HG03521 (cell line): ENCODE measurements around the gene BICC1.

Source experiments
- ATAC-seq: cut with Tn5 transposase; IDR thresholded peaks from one replicate; pipeline ENCODE4 v1.9.1; 2021; ENCODE audit warnings: mild to moderate bottlenecking, moderate library complexity; ENCODE audit not compliant: unreplicated experiment

The BICC1 gene

GRCh38 chr10:58560068-58560467, 47.4 kb downstream of the BICC1 start:
- ATAC-seq: no peak

DNA sequence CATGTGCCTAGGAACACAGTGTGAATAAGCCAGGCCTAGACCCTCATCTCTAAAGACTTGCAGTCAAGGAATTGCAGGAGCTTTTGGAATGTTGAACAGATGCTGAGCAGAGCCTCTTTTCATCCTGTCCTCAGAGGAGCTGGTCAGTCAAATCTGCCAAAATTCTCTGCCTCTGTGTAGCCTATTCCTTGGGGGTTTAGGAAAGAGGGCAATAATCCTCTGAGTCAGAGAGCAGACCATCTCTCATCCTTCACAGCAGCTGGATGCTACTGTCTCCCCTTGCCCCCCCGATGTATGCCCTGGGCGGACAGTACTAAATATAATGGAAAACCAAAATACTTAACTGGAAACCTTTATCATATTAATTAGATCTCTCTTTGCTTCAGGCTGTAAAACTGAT, 52.6 kb downstream of the BICC1 start:
- ATAC-seq: no peak

DNA sequence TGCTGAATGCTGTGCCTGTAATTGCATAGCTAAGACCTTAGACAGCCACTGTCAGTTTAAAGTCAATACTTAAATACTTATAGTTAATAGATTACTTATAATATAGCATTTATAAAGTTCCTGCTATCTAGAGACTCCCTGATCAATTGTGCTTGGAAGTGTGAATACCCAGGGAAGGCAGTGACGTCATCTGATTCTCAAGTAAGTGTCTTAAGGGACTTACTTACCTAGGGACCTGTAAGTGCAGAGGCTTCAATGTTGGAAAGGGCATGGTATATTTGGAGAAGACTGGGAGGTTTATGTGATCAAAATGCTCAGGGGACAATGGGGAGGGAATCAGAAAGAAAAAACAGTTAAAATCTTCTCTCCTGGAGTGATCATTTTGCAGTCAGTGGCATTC, 55.0 kb downstream of the BICC1 start:
- ATAC-seq: no peak

DNA sequence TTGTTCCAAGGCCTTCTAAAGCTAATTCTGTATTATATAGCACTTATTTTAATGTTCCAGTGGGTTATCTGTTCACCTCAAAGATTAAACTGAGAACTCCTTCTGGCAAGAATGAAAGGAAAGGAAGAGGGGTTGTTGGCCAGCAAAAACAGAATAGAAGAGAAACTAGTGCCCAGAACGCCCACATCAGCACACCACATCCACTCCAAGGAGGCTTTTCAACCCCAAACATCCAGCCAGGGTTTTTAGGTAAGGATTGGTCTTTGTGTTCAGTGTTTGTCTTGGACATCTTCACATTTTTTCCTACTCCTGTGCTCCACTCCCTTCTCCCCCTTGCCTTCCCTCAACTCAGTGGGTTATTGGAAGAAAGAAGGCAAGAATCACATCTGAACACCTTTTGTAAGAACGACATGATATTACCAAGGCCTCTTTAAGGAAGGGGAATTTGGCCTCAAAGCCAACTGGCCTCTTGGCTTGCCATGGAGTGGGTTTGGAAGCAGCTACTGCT, 55.8 kb downstream of the BICC1 start:
- ATAC-seq: no peak

- ATAC-seq: no peak
These were observed 57.6 kb downstream of the BICC1 start for GRCh38 chr10:58570307-58570723.

DNA sequence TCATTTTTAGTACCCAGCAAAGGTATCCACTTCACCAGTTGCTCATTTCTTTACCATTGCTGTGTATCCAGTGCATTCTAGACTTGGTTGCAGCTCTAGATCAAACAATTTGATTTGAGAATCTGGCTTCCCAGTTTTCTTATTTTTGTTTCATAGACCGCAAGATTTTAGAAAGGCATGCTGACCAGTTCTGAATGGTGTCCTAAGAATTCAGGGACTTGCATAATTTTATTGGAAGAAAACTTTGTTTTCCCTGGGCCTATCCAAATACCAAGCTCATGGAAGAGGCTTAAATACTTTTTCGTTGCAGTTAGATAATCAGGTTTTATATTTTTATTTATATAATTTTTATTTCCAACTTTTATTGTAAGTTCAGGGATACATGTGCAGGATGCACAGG, 58.3 kb downstream of the BICC1 start:
- no peak for ATAC-seq

- ATAC-seq: no peak
These were observed 60.5 kb downstream of the BICC1 start for GRCh38 chr10:58573144-58573543.

DNA sequence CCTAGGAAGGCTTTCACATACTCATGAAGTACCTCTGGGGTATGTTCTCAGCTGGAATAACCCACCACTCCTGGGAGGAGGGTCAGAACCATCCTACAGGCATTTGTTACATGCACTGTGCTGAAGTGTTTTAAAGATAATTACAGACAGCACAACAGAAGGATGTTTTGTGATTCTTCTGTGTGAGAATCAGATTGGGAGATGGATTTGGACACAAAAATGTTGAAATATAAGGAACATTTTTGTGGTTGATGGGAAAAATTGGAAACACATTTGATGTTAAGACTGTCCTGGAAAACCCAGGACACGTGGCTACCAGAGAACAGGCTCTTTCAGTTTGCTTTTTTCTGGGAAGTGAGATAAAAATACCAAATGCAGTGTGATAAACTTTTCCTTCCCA, 61.4 kb downstream of the BICC1 start:
- ATAC-seq: no peak

- ATAC-seq: no peak
These were observed 62.8 kb downstream of the BICC1 start for GRCh38 chr10:58575491-58575890.

- ATAC-seq: no peak
These were observed 64.2 kb downstream of the BICC1 start for GRCh38 chr10:58576751-58577436.

- ATAC-seq: no peak
These were observed 64.7 kb downstream of the BICC1 start for GRCh38 chr10:58577437-58577777.

DNA sequence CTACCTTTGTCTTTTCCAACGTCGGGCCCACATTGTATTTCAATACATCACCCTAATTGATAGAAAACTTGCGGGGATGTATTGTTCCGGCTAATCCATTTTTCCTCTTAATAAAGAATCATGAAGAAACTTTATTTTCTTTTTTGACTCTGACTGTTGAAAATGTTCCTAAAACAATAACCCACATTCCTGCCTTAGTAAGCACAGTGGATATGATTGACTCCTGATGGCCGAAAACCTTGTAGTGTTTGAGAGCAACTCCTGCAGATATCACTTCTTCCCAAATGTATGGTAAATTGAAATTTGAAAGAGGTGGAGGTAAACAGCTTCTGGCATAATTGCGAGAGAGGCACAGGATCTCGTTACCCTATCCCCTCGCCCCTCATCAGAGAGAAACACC, 65.7 kb downstream of the BICC1 start:
- ATAC-seq: no peak

GRCh38 chr10:58579011-58579655, 66.5 kb downstream of the BICC1 start:
- no peak for ATAC-seq

DNA sequence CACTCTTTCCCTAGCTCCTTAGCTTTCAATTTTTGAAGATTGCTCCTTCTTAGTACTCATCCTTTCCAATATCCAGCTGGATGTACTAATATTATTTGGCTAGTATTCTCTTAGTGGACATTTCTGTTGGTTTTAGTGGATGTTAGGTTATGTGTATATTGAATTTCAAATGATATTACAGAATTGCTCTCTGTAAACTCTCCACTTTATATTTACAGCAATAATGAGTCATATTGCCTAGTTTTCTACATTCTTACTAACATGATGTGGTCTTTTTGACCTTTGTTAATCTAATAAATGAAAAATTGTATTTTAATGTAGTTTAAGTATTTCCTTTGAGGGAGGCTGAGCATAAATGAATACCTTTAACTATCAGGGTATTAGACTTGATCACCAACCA, 69.4 kb downstream of the BICC1 start:
- ATAC-seq: no peak

- no peak for ATAC-seq
These were observed 72.8 kb downstream of the BICC1 start for GRCh38 chr10:58585435-58585834.

DNA sequence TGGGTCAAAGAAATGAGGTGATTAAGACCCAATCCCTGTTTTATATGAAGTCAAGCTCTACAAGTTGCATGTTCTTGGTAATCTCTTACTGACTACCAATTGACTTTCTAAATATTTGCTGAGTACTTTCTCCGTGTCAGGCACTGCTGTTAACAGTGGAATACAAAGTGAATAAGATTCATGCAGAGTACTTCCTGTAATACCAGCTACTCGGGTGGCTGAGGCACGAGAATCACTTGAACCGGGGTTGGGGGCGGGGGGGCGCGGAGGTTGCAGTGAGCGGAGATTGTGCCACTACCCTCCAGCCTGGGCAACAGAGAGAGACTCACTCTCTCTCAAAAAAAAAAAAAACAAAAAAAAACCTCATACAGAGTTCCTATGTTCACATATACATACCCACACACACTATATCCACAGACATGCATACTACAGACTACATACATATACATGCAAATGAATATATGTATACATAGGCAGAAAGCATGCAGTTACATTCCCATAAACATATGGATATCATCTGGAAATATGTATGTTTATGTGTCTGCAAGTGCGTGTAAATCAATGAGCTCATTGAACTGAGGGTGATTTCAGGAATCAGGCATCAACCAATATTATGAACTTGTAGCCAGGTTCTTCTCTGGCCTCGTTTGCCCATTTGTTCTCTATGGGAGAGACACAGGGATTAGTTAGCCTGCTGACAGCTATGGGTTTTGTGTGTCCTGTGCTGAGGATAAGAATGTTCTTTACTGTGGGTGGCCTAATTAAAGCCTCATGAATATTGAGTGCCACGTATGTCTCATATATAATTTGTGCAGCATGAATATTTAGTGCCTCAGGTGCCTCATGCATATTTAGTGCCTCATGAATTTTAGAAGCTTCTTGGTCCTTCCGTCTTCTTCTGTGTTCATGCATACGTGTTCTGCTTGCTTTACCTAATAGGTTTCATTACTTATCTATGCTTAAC, 73.9 kb downstream of the BICC1 start:
- no peak for ATAC-seq

- ATAC-seq: no peak
These were observed 75.0 kb downstream of the BICC1 start for GRCh38 chr10:58587676-58588075.

DNA sequence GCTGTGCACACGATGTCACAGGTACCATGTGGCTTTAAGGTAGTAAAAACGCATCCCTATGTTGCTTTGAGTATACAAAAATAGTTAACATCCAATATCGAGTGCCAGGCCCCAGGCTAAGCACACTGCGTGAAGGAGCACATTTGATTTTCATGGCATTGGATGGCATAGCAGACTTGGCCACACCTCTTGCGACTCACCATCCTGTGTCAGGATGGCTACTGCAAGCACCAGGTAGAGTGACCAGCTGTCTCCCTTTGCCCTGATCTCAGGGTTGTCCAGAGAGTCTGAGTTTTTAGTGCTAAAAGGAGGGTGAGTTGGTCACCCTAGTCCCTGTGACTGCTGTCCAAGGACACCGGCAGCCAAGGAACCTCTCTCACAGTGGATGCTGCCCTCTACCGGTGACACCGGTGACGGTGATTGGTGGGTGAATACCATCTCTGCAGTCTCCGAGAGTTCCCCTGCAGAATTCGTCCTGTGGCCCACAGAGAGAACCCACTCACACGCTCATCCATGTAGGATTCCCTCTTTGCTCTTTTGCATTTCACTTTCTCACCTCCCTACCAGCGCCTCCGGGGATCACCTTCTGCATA, 76.1 kb downstream of the BICC1 start:
- ATAC-seq: no peak

DNA sequence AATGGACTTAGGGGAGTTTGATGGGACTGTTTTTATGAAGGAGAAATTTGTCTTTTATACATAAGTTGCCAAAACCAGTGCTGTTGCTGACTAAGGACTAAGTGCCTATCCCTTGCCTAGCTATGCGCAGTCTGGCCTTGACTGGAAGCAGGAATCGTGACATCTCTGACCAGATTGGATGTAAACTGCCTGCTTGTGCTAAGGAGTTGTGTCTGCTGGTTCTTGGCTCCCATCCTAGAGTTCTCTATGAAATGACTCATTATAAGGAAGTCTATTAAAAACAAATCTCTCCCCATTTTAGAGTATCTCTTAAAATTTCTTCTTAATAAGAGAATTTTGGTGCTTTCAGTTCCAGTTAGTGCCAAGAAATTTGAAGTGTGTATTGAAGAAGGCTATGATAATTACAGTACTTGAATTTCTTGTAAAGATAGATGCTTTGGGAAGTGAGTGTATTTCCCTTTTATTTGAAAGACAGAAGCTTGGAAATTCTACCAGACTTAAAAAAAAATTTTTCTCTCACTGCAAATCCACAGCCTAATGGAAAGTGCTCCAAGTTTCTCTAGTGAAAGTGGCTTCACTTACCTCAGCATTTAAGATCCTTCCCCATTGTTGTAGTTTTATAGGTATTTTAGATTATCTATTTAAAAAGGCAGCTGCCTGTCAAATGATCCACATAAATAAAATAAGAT, 77.6 kb downstream of the BICC1 start:
- ATAC-seq: no peak

DNA sequence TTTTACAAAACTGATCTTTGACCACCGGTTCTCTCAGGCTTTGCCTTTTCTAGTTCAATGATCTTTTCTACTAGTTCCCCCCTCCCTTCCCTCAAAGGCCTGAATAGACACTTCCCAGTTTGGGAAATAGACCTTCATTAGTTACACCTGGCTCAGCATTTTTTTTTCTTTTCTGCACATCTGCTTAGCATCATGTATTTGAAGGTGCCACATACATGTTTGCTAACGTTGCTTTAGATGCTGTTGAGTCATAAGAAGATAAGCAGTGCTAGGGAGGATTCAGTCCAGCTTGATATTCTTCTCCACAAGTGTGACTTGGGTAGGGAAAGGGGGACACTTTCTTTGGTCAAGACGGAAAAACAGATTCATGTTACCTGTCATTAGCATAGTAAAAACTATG, 78.3 kb downstream of the BICC1 start:
- no peak for ATAC-seq

GRCh38 chr10:58593008-58593407, 80.3 kb downstream of the BICC1 start:
- no peak for ATAC-seq
